HUES48 (cell line): ENCODE measurements around the gene FKBP8.

Source experiments
- H3K27ac ChIP-seq: one replicate; pipeline ENCODE4 v1.7.0; 2013; ENCODE audit warnings: low read depth, low read length, inconsistent platforms
- H3K27me3 ChIP-seq: 2 replicates; pipeline ENCODE4 v1.6.1; 2013; ENCODE audit warnings: mild to moderate bottlenecking, low read length; ENCODE audit not compliant: control insufficient read depth, insufficient read depth
- H3K36me3 ChIP-seq: 2 replicates; pipeline ENCODE4 v1.6.1; 2013; ENCODE audit warnings: low read length; ENCODE audit not compliant: control insufficient read depth, insufficient read depth
- H3K4me1 ChIP-seq: 2 replicates; pipeline ENCODE4 v1.6.1; 2013; ENCODE audit warnings: mild to moderate bottlenecking, low read length; ENCODE audit not compliant: control insufficient read depth, insufficient read depth
- H3K4me3 ChIP-seq: 2 replicates; pipeline ENCODE4 v1.5.1; 2013; ENCODE audit warnings: mild to moderate bottlenecking, low read depth, low read length
- H3K9ac ChIP-seq: 2 replicates; pipeline ENCODE4 v1.6.1; 2013; ENCODE audit warnings: mild to moderate bottlenecking, low read depth, low read length, moderate library complexity
- H3K9me3 ChIP-seq: 2 replicates; pipeline ENCODE4 v1.6.1; 2013; ENCODE audit warnings: low read length; ENCODE audit not compliant: control insufficient read depth, insufficient read depth

The FKBP8 gene

GRCh38 chr19:18488838-18489626, 54.3 kb downstream of the FKBP8 start:
- Histone ChIP-seq H3K27ac (no peak overlapping the region), H3K27me3 (no peaks in the 10 kb centered on the region), H3K9me3 (no peaks in the 10 kb centered on the region), H3K9ac (no peak overlapping the region), H3K4me1 (peaks cover 12% of the 10 kb centered on the region; the same call in 1 of the 2 replicates), H3K4me3 (no peak overlapping the region), H3K36me3 (no peaks in the 10 kb centered on the region)

DNA sequence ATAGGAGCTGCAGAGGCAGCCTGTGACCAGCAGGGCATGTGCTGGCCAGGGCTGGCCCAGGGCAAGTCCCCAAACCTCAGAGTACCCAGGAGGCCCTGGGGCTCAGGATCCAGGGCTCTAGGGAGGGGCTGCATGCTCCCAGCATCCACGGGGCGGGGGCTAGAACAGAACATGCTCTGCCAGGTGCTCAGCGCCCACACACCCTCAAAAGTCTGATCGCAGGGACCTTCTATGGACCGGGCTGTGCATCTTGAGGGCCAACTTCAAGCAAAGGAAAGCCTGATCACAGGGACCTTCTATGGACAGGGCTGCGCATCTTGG, 55.0 kb downstream of the FKBP8 start:
- Histone ChIP-seq H3K9me3 (no peaks in the 10 kb centered on the region), H3K4me1 (peaks cover 12% of the 10 kb centered on the region; the same call in 1 of the 2 replicates), H3K9ac (no peak overlapping the region), H3K27ac (no peak overlapping the region), H3K4me3 (no peak overlapping the region), H3K27me3 (no peaks in the 10 kb centered on the region), H3K36me3 (no peaks in the 10 kb centered on the region)

GRCh38 chr19:18487576-18488402, 55.6 kb downstream of the FKBP8 start:
- Histone ChIP-seq H3K9ac (no peak overlapping the region), H3K4me1 (peaks cover 12% of the 10 kb centered on the region; the same call in 1 of the 2 replicates), H3K9me3 (no peaks in the 10 kb centered on the region), H3K36me3 (no peaks in the 10 kb centered on the region), H3K27me3 (no peaks in the 10 kb centered on the region), H3K4me3 (no peak overlapping the region), H3K27ac (no peak overlapping the region)

DNA sequence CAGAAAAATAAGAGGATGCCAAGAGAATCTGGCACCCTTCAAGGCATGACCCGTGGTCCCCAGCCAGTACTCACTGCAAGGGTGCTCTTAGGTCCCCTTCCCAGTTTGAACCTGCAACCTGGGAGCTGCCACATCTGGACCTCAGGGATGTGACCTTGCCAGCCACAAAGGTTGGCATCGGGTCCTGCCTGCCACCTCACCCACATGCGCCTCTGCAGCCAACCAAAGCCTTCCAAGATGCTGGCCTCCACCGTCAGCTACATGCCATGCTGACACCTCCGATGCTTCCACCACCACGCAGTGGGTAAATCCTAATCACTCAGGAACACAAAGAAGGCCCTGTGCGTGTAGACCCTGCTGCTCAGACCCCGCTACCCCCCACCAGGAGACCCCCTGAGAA, 56.6 kb downstream of the FKBP8 start:
- no peak overlapping the region for H3K27ac ChIP-seq
- H3K4me1 ChIP-seq, result peaks cover 12% of the 10 kb centered on the region; the same call in 1 of the 2 replicates
- H3K27me3 ChIP-seq, result no peaks in the 10 kb centered on the region
- no peaks in the 10 kb centered on the region for H3K36me3 ChIP-seq
- H3K9me3 ChIP-seq, result no peaks in the 10 kb centered on the region
- H3K4me3 ChIP-seq, result no peak overlapping the region
- no peak overlapping the region for H3K9ac ChIP-seq

DNA sequence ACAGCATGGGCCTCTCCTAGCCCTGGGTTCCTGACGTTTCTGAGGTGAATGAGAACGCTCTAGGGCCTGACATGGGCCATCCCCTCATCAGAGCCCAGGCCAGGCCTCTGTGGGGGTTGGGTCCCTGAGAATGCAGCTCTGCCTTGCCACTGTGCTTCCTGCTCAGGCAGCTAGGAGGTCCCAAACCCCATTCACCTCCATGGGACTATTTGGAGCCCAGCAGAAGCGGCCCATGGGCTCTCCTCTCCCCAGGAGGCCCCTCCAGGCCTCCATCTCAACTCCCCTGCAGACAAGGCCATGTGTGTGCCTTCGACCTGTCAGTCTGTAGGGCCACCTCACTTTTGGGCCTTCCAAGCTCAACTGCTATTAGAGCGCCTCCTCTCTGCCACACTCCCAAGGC, 58.4 kb downstream of the FKBP8 start:
- Histone ChIP-seq H3K9ac (no peak overlapping the region), H3K27ac (no peak overlapping the region), H3K4me3 (no peak overlapping the region), H3K27me3 (no peaks in the 10 kb centered on the region), H3K4me1 (peaks cover 12% of the 10 kb centered on the region; the same call in 1 of the 2 replicates), H3K36me3 (no peaks in the 10 kb centered on the region), H3K9me3 (no peaks in the 10 kb centered on the region)

GRCh38 chr19:18483119-18483890, 60.1 kb downstream of the FKBP8 start:
- no peaks in the 10 kb centered on the region for H3K27me3 ChIP-seq
- H3K4me3 ChIP-seq, result no peak overlapping the region
- no peak overlapping the region for H3K27ac ChIP-seq
- no peaks in the 10 kb centered on the region for H3K9me3 ChIP-seq
- H3K4me1 ChIP-seq, result 0 out of 2 replicates have a peak, but pooled peaks cover 6% of the 10 kb centered on the region
- H3K36me3 ChIP-seq, result no peaks in the 10 kb centered on the region
- no peak overlapping the region for H3K9ac ChIP-seq
